ENCODE measurements around the gene CDC40.
A peak's percentile ranks its signal among the peaks of the same experiment; 100 is the strongest.

The CDC40 gene

DNA sequence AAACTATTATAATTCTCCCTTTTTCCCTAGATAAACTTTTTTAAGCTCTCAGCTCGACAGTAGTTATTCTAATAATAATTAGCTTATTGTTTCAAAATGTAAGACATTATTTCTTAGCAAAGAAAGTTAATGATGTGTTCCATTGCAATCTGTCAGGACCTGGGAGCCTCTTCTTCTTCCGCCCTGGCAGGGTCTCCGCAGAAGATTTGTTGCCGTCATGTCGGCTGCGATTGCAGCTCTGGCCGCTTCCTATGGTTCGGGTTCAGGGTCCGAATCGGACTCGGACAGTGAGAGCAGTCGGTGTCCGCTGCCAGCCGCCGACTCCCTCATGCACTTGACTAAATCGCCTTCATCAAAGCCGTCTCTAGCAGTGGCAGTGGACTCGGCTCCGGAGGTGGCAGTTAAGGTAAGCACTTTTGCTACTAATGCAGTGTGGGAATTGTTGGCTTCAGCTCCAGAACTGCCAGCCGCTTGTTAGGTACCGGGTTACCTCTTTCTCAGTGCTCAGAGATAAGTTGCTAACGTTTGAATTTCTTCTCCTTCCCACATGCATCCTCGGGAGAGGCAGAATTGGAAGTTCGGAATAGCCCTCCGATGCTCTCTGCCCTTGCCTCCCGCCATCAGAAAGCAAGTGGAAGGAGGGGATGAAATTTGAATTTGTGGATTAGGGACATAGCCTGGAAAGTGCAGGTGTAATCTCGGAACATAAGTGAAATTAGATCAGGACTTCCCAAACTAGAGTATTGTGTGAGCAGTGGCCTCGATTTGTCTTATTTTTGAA is at the start of gene CDC40:
TSS of gene CDC40 (plus strand) at position 200 of the 781 bp plus-strand sequence. CDS start at position 218, 18 bp downstream.
- peak; percentile 45 for DNase-seq (ENCODE audit: low read depth)

DNA sequence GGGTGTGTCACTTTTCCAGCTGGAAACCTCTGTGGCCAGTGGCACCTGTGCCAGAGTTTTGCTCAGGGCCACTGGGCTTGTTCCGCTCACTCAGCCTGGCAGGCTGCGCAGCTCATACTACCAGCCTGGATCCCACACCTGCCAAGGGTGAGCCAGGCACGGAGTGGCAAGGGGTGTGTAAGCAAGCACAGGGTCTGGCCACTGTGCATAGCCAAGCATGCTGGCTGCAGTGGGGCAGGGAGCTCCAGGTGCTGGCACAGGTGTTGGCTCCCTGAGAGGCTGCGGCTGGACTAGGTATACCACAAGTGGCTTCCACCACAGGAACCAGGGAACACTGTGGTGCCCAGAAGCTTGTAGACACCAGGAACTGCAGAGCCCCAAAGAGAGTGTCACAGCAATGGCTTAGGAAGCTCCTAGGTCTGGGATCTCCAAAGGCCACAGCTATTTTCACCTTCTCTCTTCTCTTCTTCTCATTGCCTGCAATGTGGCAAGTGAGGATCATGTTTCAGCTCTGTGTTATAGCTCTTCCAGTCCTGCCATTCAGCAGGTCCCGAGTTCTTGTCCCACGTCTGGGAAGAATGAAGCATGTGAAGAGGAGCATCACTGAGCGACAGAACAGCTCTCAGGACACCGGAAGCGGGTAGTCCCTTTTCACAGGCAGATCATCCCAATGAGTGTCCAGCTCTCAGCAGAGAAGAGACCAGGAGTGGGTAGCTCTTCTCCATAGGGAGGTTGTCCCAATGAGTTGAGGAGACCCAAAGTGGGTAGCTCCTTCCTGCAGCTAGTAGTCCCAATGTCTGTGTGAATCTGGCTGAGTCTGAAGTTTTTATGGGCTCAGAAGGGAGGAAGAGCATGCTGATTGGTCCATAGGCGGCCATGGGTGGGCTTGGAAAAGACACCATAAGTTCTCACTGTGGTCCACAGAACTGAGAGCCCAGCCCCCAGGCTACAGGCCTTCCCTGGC is 42.0 kb upstream of the CDC40 start:
- no peak for DNase-seq (ENCODE audit: low read depth)

DNA sequence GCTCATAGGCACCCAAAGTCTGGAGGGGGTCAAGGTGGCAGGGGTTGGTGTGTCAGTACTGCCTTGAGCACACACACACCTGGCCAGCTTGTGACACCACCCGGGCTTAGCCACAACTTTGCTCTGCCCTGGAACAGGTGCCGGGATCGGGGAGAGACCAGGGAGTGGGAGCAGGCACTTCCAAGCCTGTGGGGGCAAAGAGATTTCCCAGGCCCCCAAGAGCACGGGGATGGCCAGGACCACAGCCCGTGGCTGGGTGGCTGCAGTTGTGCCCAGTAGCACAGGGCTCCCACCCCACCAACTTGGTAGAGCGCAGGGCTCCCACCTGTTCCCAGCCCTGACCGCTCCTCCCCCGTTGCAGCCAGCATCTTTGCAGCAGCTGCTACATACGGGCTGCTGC is 41.2 kb upstream of the CDC40 start:
- DNase-seq (ENCODE audit: low read depth): no peak

DNA sequence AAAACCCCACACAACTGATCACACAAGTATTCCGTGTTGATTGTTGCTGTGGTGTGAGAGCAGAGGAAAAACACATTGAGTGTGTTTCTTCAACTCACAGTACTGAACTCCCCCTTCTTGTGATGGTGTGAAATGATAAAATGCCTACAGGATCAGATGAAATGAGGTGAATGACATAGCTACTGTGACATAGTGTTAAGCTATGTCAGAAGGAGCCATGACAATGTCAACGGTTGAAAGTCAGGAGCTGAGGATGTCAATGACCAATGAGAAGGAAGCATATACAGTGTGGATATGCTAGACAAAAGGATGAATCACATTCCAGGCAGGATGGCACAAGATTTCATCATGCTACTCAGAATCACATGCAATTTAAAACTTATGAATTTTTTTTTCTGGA is 39.6 kb upstream of the CDC40 start:
- no peak for DNase-seq (ENCODE audit: low read depth)

DNA sequence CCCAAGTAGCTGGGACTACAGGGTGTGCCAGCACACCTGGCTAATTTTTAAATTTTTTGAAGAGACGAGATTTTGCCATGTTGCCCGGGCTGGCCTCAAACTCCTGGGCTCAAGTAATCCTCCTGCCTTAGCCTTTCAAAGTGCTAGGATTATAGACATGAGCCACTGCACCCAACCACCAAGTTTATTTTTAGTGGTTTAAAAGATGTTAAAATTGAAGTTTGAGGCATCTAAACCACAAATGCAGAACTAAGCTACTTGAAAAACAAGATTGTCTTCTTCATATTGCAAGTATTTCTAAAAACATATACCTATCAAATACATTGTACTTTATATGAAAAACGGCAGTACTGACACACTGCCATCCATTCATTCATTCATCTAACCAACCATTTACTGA is 32.4 kb upstream of the CDC40 start:
- no peak for DNase-seq (ENCODE audit: low read depth)

DNA sequence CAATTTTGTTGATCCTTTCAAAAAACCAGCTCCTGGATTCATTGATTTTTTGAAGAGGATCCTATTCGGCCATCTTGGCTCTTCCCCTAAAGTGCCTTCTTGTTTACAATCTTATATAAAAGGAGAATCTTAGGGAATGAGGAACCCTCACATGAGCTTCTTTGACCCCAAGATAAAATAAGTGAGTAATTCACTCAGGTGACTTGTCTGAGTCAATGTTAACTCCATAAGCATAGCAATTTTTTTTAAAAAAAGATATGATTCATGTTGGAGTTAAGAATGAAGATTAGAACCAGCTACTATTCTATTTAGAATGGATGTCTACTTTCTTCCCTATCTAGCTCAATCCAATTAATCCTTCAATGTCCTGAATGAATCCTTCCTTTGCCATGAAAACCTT is 21.7 kb upstream of the CDC40 start:
- no peak for DNase-seq (ENCODE audit: low read depth)

DNA sequence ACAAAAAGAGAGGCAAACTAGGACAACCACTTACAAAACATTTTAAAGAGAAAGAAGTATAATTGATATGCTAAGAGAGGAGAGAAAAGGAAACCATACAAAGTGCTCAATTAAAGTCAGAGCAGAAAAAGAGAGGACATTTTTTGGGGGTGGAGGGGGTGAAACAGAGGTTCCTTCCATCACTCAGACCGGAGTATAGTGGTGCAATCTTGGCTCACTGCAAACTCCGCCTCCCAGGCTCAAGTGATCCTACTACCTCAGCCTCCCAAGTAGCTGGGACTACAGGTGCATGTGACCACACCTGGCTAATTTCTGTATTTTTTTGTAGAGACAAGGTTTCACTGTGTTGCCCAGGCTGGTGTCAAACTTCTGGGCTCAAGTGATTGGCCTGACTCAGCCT is 10.1 kb upstream of the CDC40 start:
- DNase-seq (ENCODE audit: low read depth): no peak

DNA sequence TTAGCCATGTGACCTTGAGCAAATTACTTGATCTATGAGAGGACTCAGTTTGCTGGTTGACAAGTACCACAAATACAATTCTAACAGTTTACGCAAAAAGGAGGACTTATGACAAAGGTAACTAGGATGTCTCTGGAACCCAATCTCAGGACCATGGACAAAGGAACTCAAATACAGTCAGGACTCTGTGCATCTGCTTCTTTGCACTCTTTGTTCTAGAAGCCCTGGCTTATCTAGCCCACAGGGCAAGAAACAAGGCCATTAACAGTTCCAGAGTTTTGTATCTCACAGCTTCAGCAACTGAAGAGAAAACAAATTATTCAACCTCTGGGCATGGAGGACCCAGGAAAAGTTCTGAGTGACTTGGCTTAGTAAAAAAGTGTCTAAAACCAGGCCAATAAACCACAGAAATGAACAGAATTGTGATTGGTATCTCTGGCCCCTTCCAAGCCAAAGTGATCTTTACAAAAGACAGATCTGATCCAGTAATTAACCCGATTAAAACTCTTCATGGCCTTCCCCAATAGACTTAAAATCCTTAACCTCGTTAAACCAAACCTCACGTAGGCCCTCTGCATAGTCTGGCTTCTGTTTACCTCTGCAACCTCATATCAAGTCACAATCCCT is 6.6 kb upstream of the CDC40 start:
- no peak for DNase-seq (ENCODE audit: low read depth)

DNA sequence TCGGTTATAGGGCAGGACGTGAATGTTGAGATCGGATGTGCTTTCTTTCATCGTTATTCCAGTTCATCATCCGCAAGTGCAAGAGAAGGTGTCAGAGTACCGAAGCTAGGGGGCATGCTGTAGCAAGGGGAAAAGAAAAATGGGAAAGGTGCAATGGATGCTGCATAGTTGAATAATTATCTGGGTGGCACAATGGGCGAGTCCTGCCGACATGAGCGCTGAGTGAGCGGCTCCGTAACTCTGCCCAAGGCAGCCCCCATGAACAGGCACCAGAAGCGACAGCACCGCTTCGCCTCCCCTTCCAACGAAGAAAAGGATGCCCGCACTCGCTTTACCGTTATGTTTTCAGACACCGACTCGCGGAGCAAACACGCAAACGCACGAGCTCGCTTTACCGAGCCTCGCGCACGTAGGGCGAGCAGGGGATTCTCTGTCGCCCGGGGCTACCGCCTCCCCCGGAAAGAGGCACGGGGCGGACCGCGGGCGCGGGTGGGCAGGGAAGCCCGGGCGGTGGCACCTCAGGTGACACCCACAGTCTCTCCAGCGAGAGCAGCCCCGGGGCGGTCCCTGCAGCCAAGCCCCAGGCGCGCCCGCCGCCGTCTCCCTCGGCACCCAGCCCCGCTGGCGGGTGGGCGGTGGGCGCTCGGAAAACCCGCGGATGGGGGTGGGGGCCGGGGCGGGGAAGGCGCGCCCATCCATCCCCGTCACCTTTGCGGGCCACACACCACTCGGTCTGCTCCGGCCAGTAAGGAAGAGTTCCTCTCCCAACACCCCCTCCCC is 1.4 kb upstream of the CDC40 start:
- DNase-seq (ENCODE audit: low read depth): peak; percentile 42

DNA sequence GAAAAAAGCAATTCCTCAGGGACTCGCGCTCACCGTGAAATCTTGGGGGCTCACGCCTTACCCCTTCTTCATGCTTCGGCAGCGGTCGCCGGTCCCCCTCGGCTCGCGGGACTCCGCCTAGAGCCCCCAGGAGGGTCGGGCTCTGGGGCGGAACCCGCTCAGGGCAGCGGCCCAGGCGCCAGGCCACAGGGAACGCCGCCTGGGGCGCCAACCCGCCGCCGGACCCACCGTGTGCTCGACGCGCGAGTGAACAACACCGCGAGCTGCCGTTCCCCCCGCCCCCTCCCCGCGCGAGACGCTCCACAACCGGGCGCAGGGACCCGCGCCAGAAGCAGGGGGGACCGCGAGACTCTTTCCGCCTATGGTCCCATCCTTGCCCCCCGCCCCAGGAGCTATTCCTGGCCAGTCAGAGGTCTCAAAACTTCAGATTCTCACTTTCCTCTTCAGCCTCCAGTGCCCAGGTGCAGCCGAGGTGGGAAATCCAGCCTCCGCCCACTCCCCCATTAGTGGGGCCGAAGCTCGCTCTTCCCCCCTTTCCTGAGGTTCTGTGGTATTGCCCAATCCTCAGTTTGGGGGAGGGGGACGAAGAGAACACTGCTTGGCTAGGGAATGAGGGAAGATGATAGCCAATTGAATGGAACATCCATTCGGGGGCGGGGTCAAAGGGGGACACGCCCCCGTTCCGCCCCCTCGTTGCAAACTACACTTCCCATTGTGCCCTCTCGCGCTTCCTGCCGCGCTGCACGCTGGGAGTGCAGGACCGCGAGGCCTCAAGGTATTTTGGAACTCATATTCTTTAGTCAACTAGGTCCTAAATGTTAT is 610 bp upstream of the CDC40 start, which contains the start of gene WASF1:
TSS of gene WASF1 (minus strand) at position 265 of the 822 bp plus-strand sequence. CDS start 52,069 bp downstream, outside the sequence.
- peak; percentile 85 for DNase-seq (ENCODE audit: low read depth)

DNA sequence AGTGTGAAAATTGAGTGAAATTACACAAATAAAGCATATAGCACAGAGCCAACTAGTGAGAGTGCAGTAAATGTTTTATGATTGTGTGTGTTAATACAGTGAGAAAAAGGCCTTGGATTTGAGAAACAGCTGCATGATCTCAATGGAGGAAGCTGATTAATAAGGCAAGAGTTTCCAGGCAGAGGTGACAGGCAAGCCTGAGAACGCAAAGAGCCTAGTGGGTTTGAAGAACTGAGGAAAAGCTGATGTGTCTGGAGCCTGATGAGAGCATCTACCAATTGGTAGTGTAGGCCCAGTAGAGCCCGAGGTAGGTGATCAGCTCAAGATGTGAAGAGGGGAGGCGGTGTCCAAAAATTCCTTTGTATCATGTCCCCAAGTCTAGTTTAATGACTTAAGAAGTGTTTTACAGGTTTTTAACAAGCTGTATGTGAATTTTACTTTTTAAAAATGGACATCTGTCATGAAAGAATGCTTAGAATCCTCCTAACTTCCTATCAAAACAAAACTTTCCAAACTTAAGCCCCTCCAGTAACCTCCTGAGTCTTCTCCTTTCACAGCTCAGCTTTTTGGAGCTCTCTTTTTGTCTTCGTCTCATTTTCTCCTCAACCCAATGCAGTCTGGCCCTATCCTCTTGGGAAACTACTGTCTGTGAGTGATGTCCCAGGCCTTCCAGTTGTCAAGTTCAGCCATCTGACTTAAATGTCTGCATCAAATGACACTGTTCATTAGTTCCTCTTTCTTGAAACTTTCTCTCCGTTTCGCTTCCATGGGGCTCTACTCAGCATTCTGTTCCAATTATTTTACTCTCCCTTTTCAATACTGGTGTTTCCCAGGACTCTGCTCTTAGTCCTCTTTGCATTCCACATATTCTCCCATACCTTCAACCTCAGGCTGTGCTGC is 1.2 kb downstream of the CDC40 start:
- no peak for DNase-seq (ENCODE audit: low read depth)

DNA sequence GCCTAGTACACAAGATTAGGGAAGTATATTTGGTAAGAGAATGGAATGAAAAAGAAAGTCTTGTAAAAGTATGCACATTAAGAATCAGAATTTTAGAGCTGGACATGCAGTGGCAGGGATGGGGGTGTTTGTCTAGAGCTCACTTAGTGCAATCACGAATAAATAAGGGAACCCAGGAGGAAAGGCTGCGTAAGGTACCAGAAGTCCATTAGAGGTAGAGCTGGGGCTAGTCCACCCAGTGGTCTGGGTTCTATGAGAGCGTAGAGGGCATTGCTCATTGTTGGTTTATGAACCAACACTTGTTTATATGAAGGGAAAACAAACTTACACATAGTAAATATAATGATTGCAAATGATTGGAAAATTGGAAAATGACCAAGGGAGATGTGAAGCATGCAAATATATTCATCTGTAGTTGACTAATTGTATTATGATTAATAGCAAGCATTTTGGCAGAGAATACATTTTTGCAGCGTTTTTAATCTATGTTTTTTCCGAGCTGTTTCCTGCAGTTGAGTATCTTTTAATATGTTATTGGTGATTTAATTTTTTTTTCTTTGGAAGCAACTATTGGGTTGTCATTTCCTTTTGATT is 3.2 kb downstream of the CDC40 start:
- DNase-seq (ENCODE audit: low read depth): no peak

DNA sequence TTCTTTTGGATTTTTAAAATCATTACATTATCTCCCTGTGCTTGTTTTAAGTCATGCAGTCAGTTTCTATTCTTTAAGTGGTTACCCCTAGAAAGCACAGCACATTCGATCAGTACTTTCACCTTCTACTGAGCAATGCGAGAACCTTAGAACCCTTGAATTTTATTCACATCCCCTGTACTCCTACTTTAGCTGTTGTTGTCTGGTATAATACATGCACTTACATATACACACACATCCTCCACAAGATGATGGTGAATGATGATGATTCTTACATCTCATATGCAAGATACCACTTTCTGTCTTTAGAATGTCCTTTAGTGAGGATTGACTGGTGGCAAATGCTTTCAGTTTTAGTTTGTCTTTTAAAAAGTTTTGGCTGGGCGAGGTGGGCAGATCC is 5.7 kb downstream of the CDC40 start:
- DNase-seq (ENCODE audit: low read depth): no peak

DNA sequence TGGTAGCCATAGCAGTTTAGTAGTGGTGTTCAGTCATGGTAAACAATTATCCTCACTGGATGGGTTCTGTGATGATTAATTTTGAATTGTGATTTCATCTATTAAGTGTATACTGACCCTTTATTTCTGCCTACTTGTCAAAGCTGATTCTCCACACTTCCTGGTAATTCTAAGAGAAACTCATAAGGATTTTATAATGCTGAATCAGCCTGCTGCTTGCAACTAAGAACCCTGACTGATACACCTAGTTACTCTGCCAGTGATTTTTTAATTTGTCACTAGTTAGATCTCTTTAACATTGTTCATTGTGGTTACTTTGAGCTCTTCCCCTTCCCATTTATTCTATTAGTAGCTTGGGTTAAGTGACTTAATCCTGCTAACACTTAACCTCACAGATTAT is 8.6 kb downstream of the CDC40 start:
- no peak for DNase-seq (ENCODE audit: low read depth)

DNA sequence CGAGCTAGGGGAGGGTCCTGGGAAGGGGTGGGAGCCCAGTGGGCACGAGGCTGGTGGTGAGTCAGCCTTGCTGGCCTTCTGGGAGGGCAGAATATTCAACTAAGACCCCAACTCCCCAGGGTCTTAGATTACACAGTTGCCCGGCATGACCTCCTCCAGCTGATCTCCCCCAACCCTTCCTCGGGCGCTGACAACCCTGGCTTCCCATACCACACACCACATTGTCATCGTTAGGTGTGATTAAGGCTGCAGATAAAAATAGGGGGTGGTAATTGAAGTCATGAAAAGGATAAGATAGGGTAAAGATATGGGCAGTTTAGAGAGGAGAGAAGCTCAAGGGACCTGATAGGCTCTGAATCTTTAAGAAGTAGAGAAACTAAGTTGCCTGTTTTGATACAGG is 10.5 kb downstream of the CDC40 start:
- DNase-seq (ENCODE audit: low read depth): no peak

DNA sequence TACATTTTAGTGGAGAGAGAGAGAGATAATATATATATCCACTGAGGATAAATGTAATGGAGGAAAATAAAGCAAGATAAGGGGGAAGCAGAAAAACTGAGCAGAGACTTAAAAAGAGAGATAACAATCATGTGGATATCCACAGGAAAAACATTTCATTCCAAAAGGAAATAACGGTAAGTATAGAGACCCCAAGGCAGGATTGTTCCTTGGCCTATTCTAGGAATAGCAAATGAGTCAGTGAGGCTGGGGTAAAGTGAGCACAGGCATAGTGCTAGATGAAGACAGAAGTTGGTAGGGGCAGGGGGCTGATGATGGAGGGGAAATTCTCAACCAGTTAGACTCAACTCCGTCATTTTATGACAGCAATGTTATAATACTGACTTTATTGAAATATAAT is 11.2 kb downstream of the CDC40 start:
- no peak for DNase-seq (ENCODE audit: low read depth)

DNA sequence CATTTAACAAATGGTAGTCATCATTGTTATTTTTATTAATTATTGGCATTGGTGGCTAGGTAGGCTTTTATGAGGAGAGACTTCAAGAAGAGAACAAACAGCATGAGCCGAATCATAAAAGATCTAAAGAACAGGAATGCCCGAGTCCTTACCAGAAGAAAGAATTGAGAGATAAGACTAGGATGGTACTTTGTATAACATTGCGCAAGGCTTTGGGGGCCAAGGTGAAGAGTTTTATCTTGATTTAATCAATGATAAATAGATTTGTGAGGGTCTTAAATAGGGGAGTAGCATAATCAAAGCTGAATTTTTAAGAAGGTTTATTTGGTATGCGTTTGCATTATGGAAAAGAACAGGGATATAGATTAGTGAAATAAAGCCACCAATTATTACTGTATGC is 15.4 kb downstream of the CDC40 start:
- no peak for DNase-seq (ENCODE audit: low read depth)

DNA sequence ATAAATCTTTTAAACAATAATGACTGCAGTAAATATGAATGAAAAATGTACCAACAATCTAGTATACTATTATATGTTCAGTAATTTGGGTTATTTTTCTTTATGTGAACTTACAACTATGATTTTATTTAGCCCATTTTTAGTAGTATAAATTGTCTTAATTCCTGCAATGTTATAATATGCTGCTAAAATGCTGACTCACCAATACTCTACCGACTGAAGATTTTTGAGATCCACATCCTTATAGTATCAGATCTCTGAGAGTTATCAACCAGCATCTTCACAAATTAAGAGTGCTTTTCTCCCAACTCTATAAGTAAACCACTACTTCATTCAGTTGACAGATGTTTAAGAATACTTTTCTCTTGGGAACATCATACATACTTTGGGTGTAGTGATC is 16.6 kb downstream of the CDC40 start:
- DNase-seq (ENCODE audit: low read depth): no peak

DNA sequence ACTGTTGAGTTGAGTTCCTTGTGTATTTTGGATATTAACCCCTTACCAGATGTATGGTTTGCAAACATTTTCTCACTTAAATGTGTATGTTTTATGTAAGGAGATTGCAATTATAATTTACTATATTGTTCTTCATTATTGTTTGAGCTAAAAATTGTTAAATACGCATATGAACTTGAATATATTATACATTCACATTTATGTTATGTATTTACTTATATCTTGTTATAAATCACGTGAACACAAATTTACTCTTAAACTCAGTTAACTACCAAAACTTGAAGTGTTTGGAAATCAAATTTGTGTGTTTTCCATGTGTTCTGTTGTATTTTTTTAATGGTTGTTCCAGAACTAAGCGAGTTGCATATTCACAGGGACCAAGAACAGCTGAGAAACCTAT is 18.3 kb downstream of the CDC40 start:
- no peak for DNase-seq (ENCODE audit: low read depth)

Data from activated T-cell treated with anti-CD3 and anti-CD28 coated beads for 1 hour (primary cell).